ENCODE measurements around the gene TRIM56. TPM values are rescaled to one million over a fixed set of nuclear protein-coding genes. Genes with fewer than 3 reads are reported as not detected.
"Not testable (repeated sequence)": the region's sequence is repeated elsewhere in the genome, so short reads cannot be mapped to it uniquely, and the experiment has no call there.

TRIM56 gene
- total and polyA plus RNA-seq, 12 donors, result 8.3 to 57.3 (median 28.7) TPM

DNA sequence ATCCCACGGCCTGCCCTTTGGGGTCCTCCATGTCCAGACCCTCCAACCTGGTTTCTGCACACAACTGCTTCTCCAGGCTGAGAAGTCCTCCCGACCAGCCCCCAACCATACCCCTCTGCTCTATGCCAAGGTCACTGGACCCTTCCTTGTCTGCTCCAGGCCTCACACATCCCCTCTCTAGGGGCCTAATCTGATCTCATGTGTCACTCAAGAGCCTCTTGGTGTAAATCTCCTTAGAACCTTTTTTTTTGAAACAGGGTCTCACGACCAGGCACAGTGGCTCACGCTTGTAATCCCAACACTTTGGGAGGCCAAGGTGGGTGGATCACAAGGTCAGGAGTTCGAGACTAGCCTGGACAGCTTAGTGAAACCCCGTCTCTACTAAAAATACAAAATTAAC is 24.1 kb downstream of the TRIM56 start:
- Histone ChIP-seq H3K9me3 (replicated peaks in 1 of 3) (no peaks in the 10 kb centered on the region), H3K27ac (no peak overlapping the region), H3K36me3 (replicated peaks in 1 of 2) (no peaks in the 10 kb centered on the region), H3K4me3 (no peak overlapping the region), H3K27me3 (no peaks in the 10 kb centered on the region), H3K4me1 (replicated peaks in 1 of 2) (no peaks in the 10 kb centered on the region)
- intact Hi-C loops (cut with DNase I), result no loop called here
- 83 to 94% (median 86%) methylated on average over 5 to 6 of the region's 6 CpGs for WGBS, 4 donors
- no peak for DNase-seq
- TF ChIP-seq, protein P1, sequence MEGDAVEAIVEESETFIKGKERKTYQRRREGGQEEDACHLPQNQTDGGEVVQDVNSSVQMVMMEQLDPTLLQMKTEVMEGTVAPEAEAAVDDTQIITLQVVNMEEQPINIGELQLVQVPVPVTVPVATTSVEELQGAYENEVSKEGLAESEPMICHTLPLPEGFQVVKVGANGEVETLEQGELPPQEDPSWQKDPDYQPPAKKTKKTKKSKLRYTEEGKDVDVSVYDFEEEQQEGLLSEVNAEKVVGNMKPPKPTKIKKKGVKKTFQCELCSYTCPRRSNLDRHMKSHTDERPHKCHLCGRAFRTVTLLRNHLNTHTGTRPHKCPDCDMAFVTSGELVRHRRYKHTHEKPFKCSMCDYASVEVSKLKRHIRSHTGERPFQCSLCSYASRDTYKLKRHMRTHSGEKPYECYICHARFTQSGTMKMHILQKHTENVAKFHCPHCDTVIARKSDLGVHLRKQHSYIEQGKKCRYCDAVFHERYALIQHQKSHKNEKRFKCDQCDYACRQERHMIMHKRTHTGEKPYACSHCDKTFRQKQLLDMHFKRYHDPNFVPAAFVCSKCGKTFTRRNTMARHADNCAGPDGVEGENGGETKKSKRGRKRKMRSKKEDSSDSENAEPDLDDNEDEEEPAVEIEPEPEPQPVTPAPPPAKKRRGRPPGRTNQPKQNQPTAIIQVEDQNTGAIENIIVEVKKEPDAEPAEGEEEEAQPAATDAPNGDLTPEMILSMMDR (IDR thresholded peaks at IDR 0.05), result no peak
- TF ChIP-seq POLR2A (IDR thresholded peaks at IDR 0.05), result no peak

DNA sequence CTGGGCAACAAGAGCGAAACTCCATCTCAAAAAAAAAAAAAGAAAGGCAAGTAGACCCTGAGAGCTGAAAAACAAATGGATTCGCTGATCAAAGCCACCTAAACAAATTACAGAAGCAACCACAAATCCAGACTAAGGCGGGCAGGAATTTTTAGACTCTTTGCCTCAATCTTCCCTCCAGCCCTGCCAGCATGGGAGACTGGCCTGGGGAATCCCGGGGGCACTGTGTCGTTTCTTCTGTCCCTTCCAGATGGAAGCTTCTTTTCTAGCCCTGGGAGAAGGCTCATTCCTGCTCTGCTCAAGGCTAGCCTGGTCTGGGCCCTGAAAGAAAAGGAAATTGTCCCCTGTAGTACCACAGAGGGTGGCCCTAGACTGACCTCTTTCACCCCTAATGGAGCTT is 26.0 kb downstream of the TRIM56 start:
- H3K36me3 ChIP-seq (replicated peaks in 1 of 2), result no peaks in the 10 kb centered on the region
- peak overlapping the region in 3 of 5 donors; percentile 36 to 79 (median 71) for H3K27ac ChIP-seq
- WGBS, 4 donors, result 76 to 92% (median 92%) methylated on average over 4 to 5 of the region's 5 CpGs
- no peak for DNase-seq
- H3K9me3 ChIP-seq (replicated peaks in 1 of 3), result no peaks in the 10 kb centered on the region
- TF ChIP-seq POLR2A (IDR thresholded peaks at IDR 0.05), result no peak
- TF ChIP-seq, protein P1 (IDR thresholded peaks at IDR 0.05), result no peak
- no peaks in the 10 kb centered on the region for H3K27me3 ChIP-seq
- intact Hi-C loops (cut with DNase I), result no loop called here
- H3K4me3 ChIP-seq, result no peak overlapping the region
- no peaks in the 10 kb centered on the region for H3K4me1 ChIP-seq (replicated peaks in 1 of 2)

DNA sequence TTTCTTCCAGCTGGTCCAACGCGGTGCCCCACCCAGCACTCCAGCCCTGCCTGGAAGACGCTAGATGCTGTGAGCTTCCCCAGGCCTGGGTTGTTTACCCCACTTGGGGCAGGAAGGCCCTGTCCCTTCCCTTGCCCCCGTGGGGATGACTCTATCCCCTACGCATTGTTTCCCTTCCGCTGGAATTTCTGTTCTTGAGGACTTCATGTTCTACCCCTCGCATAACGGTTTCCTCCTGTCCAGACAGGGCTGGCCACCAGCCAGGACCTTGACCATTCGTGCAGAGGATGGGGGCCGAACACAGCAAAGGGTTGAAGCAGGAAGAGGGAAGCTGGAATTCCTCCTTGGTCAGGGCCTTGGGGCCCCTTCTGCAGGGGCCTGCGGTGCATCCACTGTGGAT is 27.0 kb downstream of the TRIM56 start:
- DNase-seq, result peak in 6 of 7 donors; percentile 57 to 81 (median 69)
- WGBS, 4 donors, result 29 to 56% (median 43%) methylated on average over 10 to 11 of the region's 11 CpGs

DNA sequence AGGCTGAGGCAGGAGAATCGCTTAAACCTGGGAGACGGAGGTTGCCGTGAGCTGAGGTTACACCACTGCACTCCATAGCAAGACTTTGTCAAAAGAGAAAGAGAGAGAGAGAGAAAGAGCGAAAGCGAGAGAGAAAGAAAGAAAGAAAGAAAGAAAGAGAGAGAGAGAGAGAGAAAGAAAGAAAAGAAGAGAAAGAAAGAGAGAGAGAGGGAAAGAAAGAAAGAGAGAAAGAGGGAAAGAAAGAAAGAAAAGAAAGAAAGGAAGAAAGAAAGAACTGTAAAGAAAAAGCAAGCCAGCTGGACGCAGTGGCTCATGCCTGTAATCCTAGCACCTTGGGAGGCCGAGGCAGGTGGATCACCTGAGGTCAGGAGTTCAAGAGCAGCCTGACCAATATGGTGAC is 27.9 kb downstream of the TRIM56 start:
- 95 to 99% (median 96%) methylated on average over 7 of the region's 7 CpGs for WGBS, 4 donors
- peak overlapping the region in 2 of 5 donors; percentile 71 to 79 for H3K27ac ChIP-seq
- H3K36me3 ChIP-seq (replicated peaks in 1 of 2); intact Hi-C loops (cut with DNase I); H3K27me3 ChIP-seq; DNase-seq; H3K4me1 ChIP-seq (replicated peaks in 1 of 2); H3K9me3 ChIP-seq (replicated peaks in 1 of 3); H3K4me3 ChIP-seq: not testable (repeated sequence)

More for the DNA sequence above, 27.0 kb downstream of the TRIM56 start:
- Histone ChIP-seq H3K4me1 (replicated peaks in 1 of 2) (no peaks in the 10 kb centered on the region), H3K9me3 (replicated peaks in 1 of 3) (no peaks in the 10 kb centered on the region), H3K27ac (peak overlapping the region in 3 of 5 donors; percentile 36 to 79 (median 71)), H3K27me3 (no peaks in the 10 kb centered on the region), H3K4me3 (no peak overlapping the region), H3K36me3 (replicated peaks in 1 of 2) (no peaks in the 10 kb centered on the region)
- TF ChIP-seq, protein P1 (IDR thresholded peaks at IDR 0.05), result no peak
- TF ChIP-seq POLR2A (IDR thresholded peaks at IDR 0.05), result no peak
- intact Hi-C loops (cut with DNase I), result no loop called here

DNA sequence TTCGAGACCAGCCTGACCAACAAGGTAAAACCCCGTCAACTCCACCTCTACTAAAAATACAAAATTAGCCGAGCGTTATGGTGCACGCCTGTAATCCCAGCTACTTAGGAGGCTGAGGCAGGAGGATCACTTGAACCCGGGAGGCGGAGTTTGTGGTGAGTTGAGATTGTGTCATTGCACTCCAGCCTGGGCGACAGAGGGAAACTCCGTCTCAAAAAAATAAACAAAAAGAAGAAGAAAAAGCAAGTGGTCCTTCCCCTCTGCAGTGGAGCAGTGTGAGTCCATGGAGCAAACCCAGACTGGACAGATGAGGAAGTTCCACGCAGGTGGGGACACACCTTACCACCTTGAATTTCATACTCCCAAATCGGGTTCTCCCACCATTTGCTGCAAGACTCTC is 28.6 kb downstream of the TRIM56 start:
- Histone ChIP-seq H3K4me3 (no peak overlapping the region), H3K27ac (no peak overlapping the region), H3K27me3 (no peaks in the 10 kb centered on the region), H3K9me3 (replicated peaks in 1 of 3) (no peaks in the 10 kb centered on the region), H3K36me3 (replicated peaks in 1 of 2) (no peaks in the 10 kb centered on the region), H3K4me1 (replicated peaks in 1 of 2) (no peaks in the 10 kb centered on the region)
- no peak for DNase-seq
- intact Hi-C loops (cut with DNase I), result no loop called here
- TF ChIP-seq POLR2A (IDR thresholded peaks at IDR 0.05), result no peak
- TF ChIP-seq, protein P1 (IDR thresholded peaks at IDR 0.05), result no peak
- WGBS, 4 donors, result 79 to 86% (median 85%) methylated on average over 11 of the region's 11 CpGs

All from adrenal gland (tissue), 12 donors.